Esophagus squamous epithelium (tissue), 4 donors: ENCODE results near the gene EPC1.

Experiments
- POLR2A ChIP-seq, 4 donors: fragments of 450-650 bp; IDR thresholded peaks; one replicate each; pipeline ENCODE4 v1.6.1; 2017; ENCODE audit warnings: antibody characterized with exemption in 4 of 4, mild to moderate bottlenecking in 4 of 4, moderate library complexity in 3 of 4
- TF ChIP-seq, protein P1 (sequence below), 6 experiments: fragments of 450-650 bp in 4 of 6; fragments of 200-600 bp in 2 of 6; sonication (generic) in 2 of 6; IDR thresholded peaks; one replicate each; pipeline ENCODE4 v1.5.1; 2016 to 2019; ENCODE audit warnings: antibody characterized with exemption in 6 of 6, mild to moderate bottlenecking in 4 of 6, moderate library complexity in 4 of 6

DNA sequence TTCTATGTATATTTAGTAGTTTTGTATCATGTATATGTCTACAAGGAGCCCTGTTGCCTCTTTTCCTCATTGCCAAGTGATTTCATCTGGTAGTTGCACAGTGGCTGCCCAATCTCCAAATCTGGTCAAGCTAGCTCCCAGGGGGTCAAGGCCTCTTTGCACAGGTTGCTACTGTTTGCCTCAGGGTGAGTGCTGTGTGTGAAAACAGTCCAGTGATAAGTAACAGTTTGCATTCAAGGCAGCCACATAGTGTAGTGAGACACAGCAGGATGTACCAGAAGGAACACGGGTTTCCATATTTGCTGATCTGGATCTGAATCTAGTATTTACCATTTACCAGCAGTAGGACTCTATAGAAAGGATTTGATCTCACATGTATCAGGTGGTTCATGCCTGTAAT, 13.3 kb upstream of the EPC1 start:
- TF ChIP-seq, protein P1, sequence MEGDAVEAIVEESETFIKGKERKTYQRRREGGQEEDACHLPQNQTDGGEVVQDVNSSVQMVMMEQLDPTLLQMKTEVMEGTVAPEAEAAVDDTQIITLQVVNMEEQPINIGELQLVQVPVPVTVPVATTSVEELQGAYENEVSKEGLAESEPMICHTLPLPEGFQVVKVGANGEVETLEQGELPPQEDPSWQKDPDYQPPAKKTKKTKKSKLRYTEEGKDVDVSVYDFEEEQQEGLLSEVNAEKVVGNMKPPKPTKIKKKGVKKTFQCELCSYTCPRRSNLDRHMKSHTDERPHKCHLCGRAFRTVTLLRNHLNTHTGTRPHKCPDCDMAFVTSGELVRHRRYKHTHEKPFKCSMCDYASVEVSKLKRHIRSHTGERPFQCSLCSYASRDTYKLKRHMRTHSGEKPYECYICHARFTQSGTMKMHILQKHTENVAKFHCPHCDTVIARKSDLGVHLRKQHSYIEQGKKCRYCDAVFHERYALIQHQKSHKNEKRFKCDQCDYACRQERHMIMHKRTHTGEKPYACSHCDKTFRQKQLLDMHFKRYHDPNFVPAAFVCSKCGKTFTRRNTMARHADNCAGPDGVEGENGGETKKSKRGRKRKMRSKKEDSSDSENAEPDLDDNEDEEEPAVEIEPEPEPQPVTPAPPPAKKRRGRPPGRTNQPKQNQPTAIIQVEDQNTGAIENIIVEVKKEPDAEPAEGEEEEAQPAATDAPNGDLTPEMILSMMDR (IDR thresholded peaks at IDR 0.05): no peak
- no peak for TF ChIP-seq POLR2A (IDR thresholded peaks at IDR 0.05)
